CD14-positive monocyte (primary cell): ENCODE measurements around the gene ZBTB44. TPM values are rescaled to one million over a fixed set of nuclear protein-coding genes. Genes with fewer than 3 reads are reported as not detected.

ENCODE experiments used
- DNase-seq, 3 donors: peaks; one replicate each; pipeline ENCODE4 v3.0.0-alpha.2; 2011 to 2022
- H2AFZ ChIP-seq: 2 replicates; pipeline ENCODE4 v1.6.0; 2012; ENCODE audit warnings: mild to moderate bottlenecking, low read depth, low read length, inconsistent platforms; ENCODE audit not compliant: insufficient read depth, poor library complexity, severe bottlenecking
- H3K27ac ChIP-seq, 2 donors: 1 replicate in 1 of 2; 2 replicates in 1 of 2; pipeline ENCODE4 v1.5.1; 2012 to 2013; ENCODE audit warnings: low read length in 2 of 2, control low read depth in 1 of 2, inconsistent platforms in 1 of 2, low read depth in 1 of 2, mild to moderate bottlenecking in 1 of 2
- H3K27me3 ChIP-seq, 2 donors: one replicate each; pipeline versions ENCODE4 v1.6.0 to v1.6.1; 2011 to 2013; ENCODE audit warnings: low read length in 2 of 2; ENCODE audit not compliant: control insufficient read depth in 2 of 2, insufficient read depth in 2 of 2
- H3K36me3 ChIP-seq, 2 donors: replicated peaks in 1 of 2; 1 replicate in 1 of 2; 2 replicates in 1 of 2; pipeline versions ENCODE4 v1.5.1 to v1.6.1; 2012 to 2013; ENCODE audit warnings: low read length in 2 of 2, control low read depth in 1 of 2, inconsistent platforms in 1 of 2, mild to moderate bottlenecking in 1 of 2; ENCODE audit not compliant: insufficient read depth in 2 of 2, control insufficient read depth in 1 of 2
- H3K4me1 ChIP-seq, 2 donors: 1 replicate in 1 of 2; 2 replicates in 1 of 2; pipeline versions ENCODE4 v1.5.1 to v1.6.1; 2012 to 2013; ENCODE audit warnings: low read length in 2 of 2, control low read depth in 1 of 2, inconsistent platforms in 1 of 2, mild to moderate bottlenecking in 1 of 2, moderate library complexity in 1 of 2; ENCODE audit not compliant: insufficient read depth in 2 of 2, control insufficient read depth in 1 of 2
- H3K4me2 ChIP-seq: replicated peaks from 2 replicates; pipeline ENCODE3; 2012; ENCODE audit warnings: low read length, moderate library complexity, mild to moderate bottlenecking; ENCODE audit not compliant: poor library complexity, severe bottlenecking; ENCODE audit errors: extremely low read depth
- H3K4me3 ChIP-seq, 3 experiments: fragments of 200-600 bp in 1 of 3; sonication (generic) in 1 of 3; replicated peaks in 1 of 3; 1 replicate in 2 of 3; 2 replicates in 1 of 3; pipeline ENCODE4 v1.5.1; 2011 to 2013; ENCODE audit warnings: low read length in 3 of 3, mild to moderate bottlenecking in 3 of 3, control low read depth in 2 of 3, low read depth in 2 of 3, inconsistent platforms in 1 of 3, moderate library complexity in 1 of 3
- H3K79me2 ChIP-seq: 2 replicates; pipeline ENCODE4 v1.6.0; 2012; ENCODE audit warnings: mild to moderate bottlenecking, control low read depth, inconsistent platforms, low read length, moderate library complexity; ENCODE audit not compliant: insufficient read depth
- H3K9ac ChIP-seq: 2 replicates; pipeline ENCODE4 v1.6.0; 2017; ENCODE audit warnings: low read length, mild to moderate bottlenecking; ENCODE audit not compliant: insufficient read depth, poor library complexity, severe bottlenecking
- H3K9me3 ChIP-seq, 2 donors: replicated peaks in 1 of 2; 1 replicate in 1 of 2; 2 replicates in 1 of 2; pipeline versions ENCODE4 v1.5.1 to v1.6.1; 2012 to 2013; ENCODE audit warnings: low read length in 2 of 2, control low read depth in 1 of 2; ENCODE audit not compliant: control insufficient read depth in 1 of 2, insufficient read depth in 1 of 2
- H4K20me1 ChIP-seq: 2 replicates; pipeline ENCODE4 v1.6.0; 2012; ENCODE audit warnings: mild to moderate bottlenecking, low read length, control low read depth, moderate library complexity; ENCODE audit not compliant: insufficient read depth
- H3K27ac Mint-ChIP-seq, 7 donors: one replicate each; pipeline ENCODE4 v1.8.0; 2020; ENCODE audit warnings: mild to moderate bottlenecking in 7 of 7, mixed read lengths in 7 of 7, moderate library complexity in 6 of 7, inconsistent platforms in 2 of 7
- H3K27me3 Mint-ChIP-seq, 3 donors: one replicate each; pipeline ENCODE4 v1.8.0; 2021 to 2022; ENCODE audit warnings: low read depth in 3 of 3, mild to moderate bottlenecking in 3 of 3, mixed read lengths in 3 of 3, moderate library complexity in 3 of 3, inconsistent platforms in 1 of 3
- H3K36me3 Mint-ChIP-seq, 2 donors: one replicate each; pipeline ENCODE4 v1.8.0; 2020; ENCODE audit warnings: mixed read lengths in 2 of 2, inconsistent platforms in 1 of 2, mild to moderate bottlenecking in 1 of 2
- H3K4me1 Mint-ChIP-seq: one replicate; pipeline ENCODE4 v1.8.0; 2020; ENCODE audit warnings: mild to moderate bottlenecking, mixed read lengths
- H3K4me3 Mint-ChIP-seq, 2 donors: one replicate each; pipeline ENCODE4 v1.8.0; 2020; ENCODE audit warnings: mild to moderate bottlenecking in 2 of 2, mixed read lengths in 2 of 2, moderate library complexity in 1 of 2
- H3K9me3 Mint-ChIP-seq, 7 donors: one replicate each; pipeline ENCODE4 v1.8.0; 2020 to 2022; ENCODE audit warnings: mixed read lengths in 7 of 7, mild to moderate bottlenecking in 6 of 7, moderate library complexity in 6 of 7, inconsistent platforms in 2 of 7
- WGBS: methylation state at CpG from one replicate; pipeline ENCODE4 v1.1.5; 2013; ENCODE audit warnings: missing lambda C conversion rate; ENCODE audit not compliant: insufficient coverage; 5-methylcytosine and 5-hydroxymethylcytosine counted together
- intact Hi-C, 2 donors: fragments of 100-400 bp; cut with micrococcal nuclease; formaldehyde crosslinking; loops; one replicate each; pipeline versions ENCODE4 v1.15.0 to v1.15.1; 2023
- polyA plus RNA-seq, 3 donors: library from polyadenylated mRNA; depleted of rRNA in 1 of 3; unstranded in 2 of 3; stranded (reverse) in 1 of 3; fragments of 300-500 nt in 2 of 3; fragments of >200 nt in 1 of 3; fragmentation: Illumina TruSeq in 2 of 3; gene quantifications; 1 replicate in 2 of 3; 2 replicates in 1 of 3; pipeline ENCODE4 v1.2.3, GENCODE V29; 2012 to 2021
- TF ChIP-seq, protein P1 (sequence below): fragments of 200-600 bp; IDR thresholded peaks from one replicate; pipeline ENCODE4 v1.8.0; 2022; ENCODE audit warnings: antibody characterized with exemption, mild to moderate bottlenecking

The ZBTB44 gene
- polyA plus RNA-seq, 3 donors, result 2.4 to 21.3 (median 2.7) TPM

DNA sequence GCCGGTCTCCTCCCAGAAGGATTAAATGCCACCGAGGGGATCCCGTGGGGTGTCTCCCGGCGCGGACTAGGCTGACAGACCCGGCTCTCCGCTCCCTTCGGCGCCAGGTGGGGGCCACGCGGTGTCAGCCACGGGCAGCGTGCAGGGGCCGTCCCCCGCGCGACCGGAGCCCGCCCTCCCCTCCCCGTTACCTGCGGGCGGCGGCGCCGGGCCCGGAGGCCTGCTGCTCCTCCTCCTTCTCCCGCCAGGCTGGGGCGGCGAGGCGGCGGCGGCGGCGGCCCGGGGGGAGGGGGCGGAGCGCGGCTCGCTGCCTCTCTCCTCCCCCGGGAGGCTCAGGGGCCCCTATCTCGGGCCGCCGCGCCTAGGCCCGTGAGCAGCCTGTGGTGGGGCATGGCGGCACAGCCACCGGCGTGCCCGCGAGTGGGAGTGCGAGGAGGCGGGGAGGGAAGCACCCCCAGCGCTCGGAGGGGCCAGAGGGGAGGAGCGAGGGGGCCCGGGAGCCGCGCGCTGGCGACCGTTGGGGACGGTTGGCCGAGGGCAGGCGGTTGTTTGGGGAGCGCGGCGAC is 450 bp downstream of the ZBTB44 start:
- DNase-seq, result peak in 1 of 3 donors; percentile 18
- H3K9ac ChIP-seq, result peak overlapping the region; percentile 85
- peaks cover 13 to 42% of the 10 kb centered on the region in 2 donors for H3K4me1 ChIP-seq
- peak overlapping the region; percentile 98 for H3K4me2 ChIP-seq
- H3K4me3 Mint-ChIP-seq, result peak overlapping the region; percentile 92 to 94
- intact Hi-C loops, result loop anchor here in 1 of 2 donors (5.0 to 10.0 kb wide), 2 partner anchors 149 to 603 kb away; partner anchors contain the start of gene SNX19
- peak overlapping the region; percentile 55 to 81 for H3K27ac ChIP-seq
- H3K4me3 ChIP-seq, result peak overlapping the region; percentile 60 to 80 (median 67)
- peaks cover 0 to 3% (median 0%) of the 10 kb centered on the region in 7 donors for H3K9me3 Mint-ChIP-seq
- H3K36me3 Mint-ChIP-seq, result peaks cover 3 to 4% of the 10 kb centered on the region in 2 donors
- peaks cover 5 to 8% (median 7%) of the 10 kb centered on the region in 3 donors for H3K27me3 Mint-ChIP-seq
- H3K27me3 ChIP-seq, result no peaks in the 10 kb centered on the region
- peaks cover 48% of the 10 kb centered on the region for H3K79me2 ChIP-seq
- peak overlapping the region; percentile 74 to 91 (median 83) for H3K27ac Mint-ChIP-seq
- WGBS, result under 1% methylated on average over 52 of the region's 68 CpGs
- H2AFZ ChIP-seq, result peak overlapping the region; percentile 85
- no peaks in the 10 kb centered on the region for H3K9me3 ChIP-seq
- peaks cover 42% of the 10 kb centered on the region for H3K4me1 Mint-ChIP-seq
- H4K20me1 ChIP-seq, result no peaks in the 10 kb centered on the region
- H3K36me3 ChIP-seq, result no peaks in the 10 kb centered on the region
- TF ChIP-seq, protein P1, sequence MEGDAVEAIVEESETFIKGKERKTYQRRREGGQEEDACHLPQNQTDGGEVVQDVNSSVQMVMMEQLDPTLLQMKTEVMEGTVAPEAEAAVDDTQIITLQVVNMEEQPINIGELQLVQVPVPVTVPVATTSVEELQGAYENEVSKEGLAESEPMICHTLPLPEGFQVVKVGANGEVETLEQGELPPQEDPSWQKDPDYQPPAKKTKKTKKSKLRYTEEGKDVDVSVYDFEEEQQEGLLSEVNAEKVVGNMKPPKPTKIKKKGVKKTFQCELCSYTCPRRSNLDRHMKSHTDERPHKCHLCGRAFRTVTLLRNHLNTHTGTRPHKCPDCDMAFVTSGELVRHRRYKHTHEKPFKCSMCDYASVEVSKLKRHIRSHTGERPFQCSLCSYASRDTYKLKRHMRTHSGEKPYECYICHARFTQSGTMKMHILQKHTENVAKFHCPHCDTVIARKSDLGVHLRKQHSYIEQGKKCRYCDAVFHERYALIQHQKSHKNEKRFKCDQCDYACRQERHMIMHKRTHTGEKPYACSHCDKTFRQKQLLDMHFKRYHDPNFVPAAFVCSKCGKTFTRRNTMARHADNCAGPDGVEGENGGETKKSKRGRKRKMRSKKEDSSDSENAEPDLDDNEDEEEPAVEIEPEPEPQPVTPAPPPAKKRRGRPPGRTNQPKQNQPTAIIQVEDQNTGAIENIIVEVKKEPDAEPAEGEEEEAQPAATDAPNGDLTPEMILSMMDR, result no peak

DNA sequence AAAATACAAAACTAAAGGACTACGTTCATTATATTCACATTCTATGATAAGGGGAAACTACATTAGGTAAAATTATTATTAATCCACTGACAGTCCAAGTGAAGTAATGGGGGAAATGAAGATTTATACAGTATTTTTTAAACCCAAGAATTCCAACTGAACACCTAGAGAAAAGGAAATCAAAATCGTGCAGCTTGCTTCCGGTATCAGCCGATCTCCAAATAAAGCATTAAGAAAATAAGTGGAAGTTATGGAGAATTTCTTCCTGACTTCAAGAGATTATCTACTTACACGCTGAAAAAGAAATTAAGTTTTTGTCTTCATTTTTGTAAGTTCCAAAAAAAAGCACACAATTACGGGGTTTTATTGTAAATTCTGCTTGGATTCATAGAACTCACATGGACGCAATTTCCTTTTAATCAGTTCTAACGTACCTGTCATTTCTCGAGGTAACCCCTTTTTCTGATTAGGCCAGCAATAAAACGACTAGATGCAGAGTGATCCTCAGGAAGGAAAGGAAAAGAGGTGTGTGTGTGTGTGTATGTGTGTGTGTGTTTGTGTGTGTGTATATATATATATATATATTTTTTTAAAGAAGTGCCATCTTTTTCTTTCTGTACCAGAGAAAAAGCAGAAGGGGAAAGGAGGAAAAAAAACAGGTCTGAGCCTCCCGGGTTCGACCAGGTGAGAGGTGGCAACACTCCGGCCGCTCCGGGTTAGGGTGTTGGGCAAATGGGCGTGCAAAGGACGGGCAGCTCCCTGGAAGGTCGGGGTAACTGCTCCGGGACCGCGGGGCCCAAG is 1.1 kb downstream of the ZBTB44 start:
- H3K27me3 Mint-ChIP-seq, result peaks cover 5 to 8% (median 7%) of the 10 kb centered on the region in 3 donors
- no peak for DNase-seq
- H3K9me3 ChIP-seq, result no peaks in the 10 kb centered on the region
- peaks cover 55% of the 10 kb centered on the region for H3K79me2 ChIP-seq
- H3K9ac ChIP-seq, result peak overlapping the region; percentile 85
- H4K20me1 ChIP-seq, result peaks cover 5% of the 10 kb centered on the region
- peak overlapping the region; percentile 60 to 80 (median 67) for H3K4me3 ChIP-seq
- peaks cover 48% of the 10 kb centered on the region for H3K4me1 Mint-ChIP-seq
- H3K4me2 ChIP-seq, result peak overlapping the region; percentile 98
- no peaks in the 10 kb centered on the region for H3K27me3 ChIP-seq
- H3K4me1 ChIP-seq, result peaks cover 13 to 42% of the 10 kb centered on the region in 2 donors
- peak overlapping the region; percentile 55 to 81 for H3K27ac ChIP-seq
- H3K4me3 Mint-ChIP-seq, result peak overlapping the region; percentile 87 to 94
- peaks cover 8 to 9% of the 10 kb centered on the region in 2 donors for H3K36me3 Mint-ChIP-seq
- peak overlapping the region; percentile 74 to 91 (median 83) for H3K27ac Mint-ChIP-seq
- TF ChIP-seq, protein P1, result no peak
- intact Hi-C loops, result loop anchor here in 1 of 2 donors (5.0 to 10.0 kb wide), 2 partner anchors 149 to 604 kb away; partner anchors contain the start of gene SNX19
- H3K9me3 Mint-ChIP-seq, result no peaks in the 10 kb centered on the region
- 0% methylated on average over 12 of the region's 21 CpGs for WGBS
- peak overlapping the region; percentile 85 for H2AFZ ChIP-seq
- no peaks in the 10 kb centered on the region for H3K36me3 ChIP-seq
